Vagina (tissue), 2 donors: ENCODE data around the gene TNRC18.

Experiments used
- POLR2A ChIP-seq, 2 donors: fragments of 450-650 bp; IDR thresholded peaks; one replicate each; pipeline ENCODE4 v1.6.1; 2017; ENCODE audit warnings: antibody characterized with exemption in 2 of 2, mild to moderate bottlenecking in 2 of 2, moderate library complexity in 2 of 2
- TF ChIP-seq, protein P1 (sequence below), 3 experiments: fragments of 450-650 bp in 2 of 3; fragments of 200-600 bp in 1 of 3; sonication (generic) in 1 of 3; IDR thresholded peaks; one replicate each; pipeline ENCODE4 v1.5.1; 2017 to 2019; ENCODE audit warnings: antibody characterized with exemption in 3 of 3, mild to moderate bottlenecking in 2 of 3, moderate library complexity in 2 of 3

- TF ChIP-seq, protein P1, sequence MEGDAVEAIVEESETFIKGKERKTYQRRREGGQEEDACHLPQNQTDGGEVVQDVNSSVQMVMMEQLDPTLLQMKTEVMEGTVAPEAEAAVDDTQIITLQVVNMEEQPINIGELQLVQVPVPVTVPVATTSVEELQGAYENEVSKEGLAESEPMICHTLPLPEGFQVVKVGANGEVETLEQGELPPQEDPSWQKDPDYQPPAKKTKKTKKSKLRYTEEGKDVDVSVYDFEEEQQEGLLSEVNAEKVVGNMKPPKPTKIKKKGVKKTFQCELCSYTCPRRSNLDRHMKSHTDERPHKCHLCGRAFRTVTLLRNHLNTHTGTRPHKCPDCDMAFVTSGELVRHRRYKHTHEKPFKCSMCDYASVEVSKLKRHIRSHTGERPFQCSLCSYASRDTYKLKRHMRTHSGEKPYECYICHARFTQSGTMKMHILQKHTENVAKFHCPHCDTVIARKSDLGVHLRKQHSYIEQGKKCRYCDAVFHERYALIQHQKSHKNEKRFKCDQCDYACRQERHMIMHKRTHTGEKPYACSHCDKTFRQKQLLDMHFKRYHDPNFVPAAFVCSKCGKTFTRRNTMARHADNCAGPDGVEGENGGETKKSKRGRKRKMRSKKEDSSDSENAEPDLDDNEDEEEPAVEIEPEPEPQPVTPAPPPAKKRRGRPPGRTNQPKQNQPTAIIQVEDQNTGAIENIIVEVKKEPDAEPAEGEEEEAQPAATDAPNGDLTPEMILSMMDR (IDR thresholded peaks at IDR 0.05), result no peak
- no peak for TF ChIP-seq POLR2A (IDR thresholded peaks at IDR 0.05)
These were observed 49.0 kb upstream of the TNRC18 start for GRCh38 chr7:5472432-5473315.
